Measurements from ENCODE around the gene PPP1R9B. TPM values are rescaled to one million over a fixed set of nuclear protein-coding genes. Genes with fewer than 3 reads are reported as not detected.

The PPP1R9B gene
- total RNA-seq, 1 experiment from 2014 or later, result 19.1 TPM

GRCh38 chr17:50090971-50091917 lies 59.2 kb downstream of the PPP1R9B start:
- DNase-seq (ENCODE audit: low spot score), result no peak

DNA sequence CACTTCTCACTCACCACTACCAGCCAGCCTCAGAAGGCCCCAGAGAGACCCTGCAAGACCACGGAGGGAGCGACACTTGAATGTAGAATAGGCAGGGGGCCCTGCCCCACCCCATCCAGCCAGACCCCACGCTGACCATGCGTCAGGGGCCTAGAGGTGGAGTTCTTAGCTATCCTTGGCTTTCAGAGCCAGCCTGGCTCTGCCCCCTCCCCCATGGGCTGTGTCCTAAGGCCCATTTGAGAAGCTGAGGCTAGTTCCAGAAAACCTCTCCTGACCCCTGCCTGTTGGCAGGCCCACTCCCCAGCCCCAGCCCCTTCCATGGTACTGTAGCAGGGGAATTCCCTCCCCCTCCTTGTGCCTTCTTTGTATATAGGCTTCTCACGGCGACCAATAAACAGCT lies 60.4 kb downstream of the PPP1R9B start:
- DNase-seq (ENCODE audit: low spot score), result no peak

DNA sequence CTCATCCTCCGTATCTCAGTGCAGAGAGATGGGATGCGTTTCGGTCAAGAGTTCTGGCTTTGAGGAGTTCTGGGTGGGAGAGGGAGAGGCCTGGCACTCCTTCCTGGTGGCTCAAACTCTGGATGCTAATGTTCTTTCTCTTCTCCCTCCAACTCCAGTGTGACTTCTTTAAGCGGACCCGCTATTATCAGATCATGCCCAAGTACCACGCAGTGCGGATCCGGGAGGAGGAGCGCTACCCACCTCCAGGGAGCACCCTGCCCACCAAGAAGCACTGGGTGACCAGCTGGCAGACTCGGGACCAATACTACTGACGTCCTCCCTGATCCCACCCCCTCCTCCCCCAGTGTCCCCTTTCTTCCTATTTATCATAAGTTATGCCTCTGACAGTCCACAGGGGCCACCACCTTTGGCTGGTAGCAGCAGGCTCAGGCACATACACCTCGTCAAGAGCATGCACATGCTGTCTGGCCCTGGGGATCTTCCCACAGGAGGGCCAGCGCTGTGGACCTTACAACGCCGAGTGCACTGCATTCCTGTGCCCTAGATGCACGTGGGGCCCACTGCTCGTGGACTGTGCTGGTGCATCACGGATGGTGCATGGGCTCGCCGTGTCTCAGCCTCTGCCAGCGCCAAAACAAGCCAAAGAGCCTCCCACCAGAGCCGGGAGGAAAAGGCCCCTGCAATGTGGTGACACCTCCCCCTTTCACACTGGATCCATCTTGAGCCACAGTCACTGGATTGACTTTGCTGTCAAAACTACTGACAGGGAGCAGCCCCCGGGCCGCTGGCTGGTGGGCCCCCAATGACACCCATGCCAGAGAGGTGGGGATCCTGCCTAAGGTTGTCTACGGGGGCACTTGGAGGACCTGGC lies 61.3 kb downstream of the PPP1R9B start:
- DNase-seq (ENCODE audit: low spot score), result no peak

DNA sequence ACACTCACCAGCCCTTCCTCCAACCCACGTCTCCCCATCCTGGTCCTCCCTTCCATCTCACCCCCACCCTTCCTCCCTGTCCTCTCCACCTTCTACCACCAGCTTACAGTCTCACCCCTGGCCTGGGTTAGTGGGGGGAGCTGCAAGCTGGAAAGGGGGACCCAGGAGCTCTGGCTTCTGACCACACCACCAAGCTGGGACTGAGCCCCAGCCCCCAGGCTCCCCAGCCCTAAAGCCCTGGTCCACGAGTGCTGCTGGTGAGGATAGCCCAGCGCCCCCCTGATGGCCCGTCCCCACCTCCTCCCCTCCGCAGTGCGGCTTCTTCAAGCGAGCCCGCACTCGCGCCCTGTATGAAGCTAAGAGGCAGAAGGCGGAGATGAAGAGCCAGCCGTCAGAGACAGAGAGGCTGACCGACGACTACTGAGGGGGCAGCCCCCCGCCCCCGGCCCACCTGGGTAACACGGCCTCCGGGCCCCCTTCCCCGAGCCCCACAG lies 62.5 kb downstream of the PPP1R9B start:
- no peak for DNase-seq (ENCODE audit: low spot score)

- peak; percentile 59 for DNase-seq (ENCODE audit: low spot score)
These were observed 63.1 kb downstream of the PPP1R9B start for GRCh38 chr17:50087246-50087911.

Other genes with a start within 250 kb of the PPP1R9B start
- gene DLX4, start 181.5 kb downstream of the PPP1R9B start, total RNA-seq (2014; rRNA removed; shearing (Covaris generic)), result 1.7 and 2.5 TPM in 2 replicates
- not detected in 2 replicates for gene DLX3, start 155.5 kb downstream of the PPP1R9B start, total RNA-seq (2014; rRNA removed; shearing (Covaris generic))
- 839 and 951 TPM in 2 replicates for gene ITGA3, start 94.6 kb downstream of the PPP1R9B start, total RNA-seq (2014; rRNA removed; shearing (Covaris generic))
- gene PDK2, start 55.3 kb downstream of the PPP1R9B start, total RNA-seq (2014; rRNA removed; shearing (Covaris generic)), result 13.7 and 13.9 TPM in 2 replicates
- 0.50 and 0.62 TPM in 2 replicates for gene SAMD14, start 20.5 kb downstream of the PPP1R9B start, total RNA-seq (2014; rRNA removed; shearing (Covaris generic))
- 0.22 and 9.3 TPM in 2 replicates for gene SGCA, start 15.3 kb upstream of the PPP1R9B start, total RNA-seq (2014; rRNA removed; shearing (Covaris generic))
- gene COL1A1, start 51.0 kb upstream of the PPP1R9B start, total RNA-seq (2014; rRNA removed; shearing (Covaris generic)), result 6.2 and 15.7 TPM in 2 replicates
- gene TMEM92, start 123.8 kb upstream of the PPP1R9B start, total RNA-seq (2014; rRNA removed; shearing (Covaris generic)), result 5.2 and 6.6 TPM in 2 replicates
- 49.0 and 51.0 TPM in 2 replicates for gene XYLT2, start 195.4 kb upstream of the PPP1R9B start, total RNA-seq (2014; rRNA removed; shearing (Covaris generic))
- gene MRPL27, start 222.5 kb upstream of the PPP1R9B start, total RNA-seq (2014; rRNA removed; shearing (Covaris generic)), result 109 and 138 TPM in 2 replicates
- gene EME1, start 222.6 kb upstream of the PPP1R9B start, total RNA-seq (2014; rRNA removed; shearing (Covaris generic)), result 12.8 and 15.8 TPM in 2 replicates
- gene LRRC59, start 246.8 kb upstream of the PPP1R9B start, total RNA-seq (2014; rRNA removed; shearing (Covaris generic)), result 259 and 262 TPM in 2 replicates